GM23338 (cell line): ENCODE measurements around the gene GPR142. TPM values are rescaled to one million over a fixed set of nuclear protein-coding genes. Genes with fewer than 3 reads are reported as not detected.

Experiments used
- ATAC-seq: fragments of 200-7000 bp; cut with Tn5 transposase; 3 replicates; pipeline ENCODE4 v1.9.1; 2020
- DNase-seq: peaks from one replicate; pipeline ENCODE4 v3.0.0-alpha.2; 2015; ENCODE audit warnings: low spot score
- H2AFZ ChIP-seq: fragments of 200-600 bp; sonication (generic); 2 replicates; pipeline ENCODE4 v1.8.0; 2016; ENCODE audit warnings: antibody characterized with exemption, mild to moderate bottlenecking, moderate library complexity
- H3F3A ChIP-seq: fragments of 200-600 bp; sonication (generic); replicated peaks from 2 replicates; pipeline ENCODE4 v1.8.0; 2017; ENCODE audit warnings: antibody characterized with exemption, mixed run types, low read depth
- H3K27ac ChIP-seq: fragments of 200-600 bp; sonication (generic); 2 replicates; pipeline ENCODE4 v1.6.1; 2016; ENCODE audit warnings: low read depth
- H3K27me3 ChIP-seq: fragments of 200-600 bp; sonication (generic); 2 replicates; pipeline ENCODE4 v1.8.0; 2016; ENCODE audit warnings: mild to moderate bottlenecking, mixed run types, moderate library complexity; ENCODE audit not compliant: insufficient read depth
- H3K36me3 ChIP-seq: fragments of 200-600 bp; sonication (generic); 2 replicates; pipeline ENCODE4 v1.8.0; 2016; ENCODE audit warnings: mild to moderate bottlenecking; ENCODE audit not compliant: insufficient read depth
- H3K4me1 ChIP-seq: fragments of 200-600 bp; sonication (generic); 2 replicates; pipeline ENCODE4 v1.8.0; 2016; ENCODE audit warnings: mild to moderate bottlenecking, moderate library complexity; ENCODE audit not compliant: insufficient read depth
- H3K4me2 ChIP-seq: fragments of 200-600 bp; sonication (generic); 2 replicates; pipeline ENCODE4 v1.7.1; 2017; ENCODE audit warnings: mixed run types
- H3K4me3 ChIP-seq: fragments of 200-600 bp; sonication (generic); 2 replicates; pipeline ENCODE4 v1.6.1; 2016; ENCODE audit warnings: mixed run types
- H3K79me2 ChIP-seq: fragments of 200-600 bp; sonication (generic); replicated peaks from 2 replicates; pipeline ENCODE4 v1.8.0; 2017; ENCODE audit warnings: mild to moderate bottlenecking; ENCODE audit not compliant: insufficient read depth
- H3K9me2 ChIP-seq: fragments of 200-600 bp; sonication (generic); 2 replicates; pipeline ENCODE4 v1.8.0; 2017; ENCODE audit not compliant: insufficient read depth
- H4K20me1 ChIP-seq: fragments of 200-600 bp; sonication (generic); replicated peaks from 2 replicates; pipeline ENCODE4 v1.8.0; 2017; ENCODE audit warnings: mild to moderate bottlenecking; ENCODE audit not compliant: insufficient read depth
- H3K27ac Mint-ChIP-seq: 2 replicates; pipeline ENCODE4 v1.8.0; 2020; ENCODE audit warnings: inconsistent platforms, mild to moderate bottlenecking, moderate library complexity, mixed read lengths
- H3K27me3 Mint-ChIP-seq: 3 replicates; pipeline ENCODE4 v1.8.0; 2022; ENCODE audit warnings: low read depth, mild to moderate bottlenecking, moderate library complexity, mixed read lengths, inconsistent platforms; ENCODE audit not compliant: insufficient read depth, poor library complexity
- H3K36me3 Mint-ChIP-seq: 3 replicates; pipeline ENCODE4 v1.8.0; 2021; ENCODE audit warnings: low read depth, mild to moderate bottlenecking, inconsistent platforms, moderate library complexity, mixed read lengths
- H3K4me1 Mint-ChIP-seq: 3 replicates; pipeline ENCODE4 v1.8.0; 2020; ENCODE audit warnings: mild to moderate bottlenecking, inconsistent platforms, mixed read lengths
- H3K4me3 Mint-ChIP-seq: 3 replicates; pipeline ENCODE4 v1.8.0; 2021; ENCODE audit warnings: moderate library complexity, mild to moderate bottlenecking, inconsistent platforms, mixed read lengths
- H3K9me3 Mint-ChIP-seq: 3 replicates; pipeline ENCODE4 v1.8.0; 2020; ENCODE audit warnings: moderate library complexity, mild to moderate bottlenecking, inconsistent platforms, mixed read lengths
- CREB1 ChIP-seq: fragments of 250-450 bp; sonication (Bioruptor Pico); IDR thresholded peaks from 2 replicates; pipeline ENCODE4 v1.5.0; 2020; ENCODE audit warnings: low read depth, mild to moderate bottlenecking, moderate library complexity
- CTCF ChIP-seq, 2 experiments: fragments of 200-600 bp in 1 of 2; sonication (generic) in 1 of 2; conservative IDR thresholded peaks; 2 replicates each; pipeline versions ENCODE4 v1.5.1 to v1.6.1; 2016 to 2017; ENCODE audit warnings: antibody characterized with exemption in 2 of 2, low read depth in 2 of 2, mild to moderate bottlenecking in 2 of 2, moderate library complexity in 1 of 2
- EZH2 ChIP-seq: fragments of 200-600 bp; sonication (generic); IDR thresholded peaks from one replicate; pipeline ENCODE4 v1.8.0; 2017; ENCODE audit warnings: antibody characterized with exemption, mild to moderate bottlenecking, low read depth; ENCODE audit not compliant: unreplicated experiment
- JUNB ChIP-seq: IDR thresholded peaks from one replicate; pipeline ENCODE4 v1.6.1; 2016; ENCODE audit warnings: antibody characterized with exemption; ENCODE audit not compliant: unreplicated experiment
- POLR2AphosphoS5 ChIP-seq: IDR thresholded peaks from 2 replicates; pipeline ENCODE4 v1.6.1; 2016; ENCODE audit warnings: antibody characterized with exemption, low read depth
- STAT1 ChIP-seq: IDR thresholded peaks from one replicate; pipeline ENCODE4 v1.6.1; 2016; ENCODE audit warnings: antibody characterized with exemption; ENCODE audit not compliant: unreplicated experiment
- ZNF114 ChIP-seq: fragments of 250-450 bp; sonication (Bioruptor Pico); IDR thresholded peaks from 2 replicates; pipeline ENCODE4 v1.5.0; 2020; ENCODE audit warnings: mild to moderate bottlenecking, moderate library complexity
- ZNF462 ChIP-seq: fragments of 250-450 bp; sonication (Bioruptor Pico); IDR thresholded peaks from 2 replicates; pipeline ENCODE4 v1.5.0; 2020; ENCODE audit warnings: mild to moderate bottlenecking, moderate library complexity
- polyA plus RNA-seq: library from polyadenylated mRNA; unstranded; fragments of >200 nt; fragmentation: Nextera tagmentation; extraction: Ambion mirVana; gene quantifications from 2 replicates; pipeline ENCODE4 v1.2.1, GENCODE V29; 2016
- total RNA-seq: library from RNA; depleted of rRNA; stranded (reverse); fragments of >200 nt; shearing (Covaris generic); gene quantifications from 2 replicates; pipeline ENCODE4 v1.2.3, GENCODE V29; 2014

The GPR142 gene
- total and polyA plus RNA-seq, 2 experiments from 2014 or later: not detected

- Mint-ChIP-seq H3K36me3 (no peaks in the 10 kb centered on the region), H3K27me3 (peaks cover 25% of the 10 kb centered on the region), H3K4me1 (peaks cover under 1% of the 10 kb centered on the region; the same call in 1 of the 3 replicates), H3K9me3 (no peaks in the 10 kb centered on the region), H3K27ac (no peak overlapping the region), H3K4me3 (no peak overlapping the region)
- Histone ChIP-seq H3K4me1 (no peaks in the 10 kb centered on the region), H3K79me2 (no peaks in the 10 kb centered on the region), H3K27ac (no peak overlapping the region), H3K36me3 (no peaks in the 10 kb centered on the region), H2AFZ (no peak overlapping the region), H3F3A (no peaks in the 10 kb centered on the region), H3K4me2 (no peak overlapping the region), H3K9me2 (no peaks in the 10 kb centered on the region), H4K20me1 (no peaks in the 10 kb centered on the region), H3K27me3 (peaks cover 21% of the 10 kb centered on the region), H3K4me3 (no peak overlapping the region)
- TF ChIP-seq POLR2AphosphoS5: no peak
- TF ChIP-seq CTCF (conservative IDR thresholded peaks at IDR 0.05; ENCODE audit: low read depth in 2 of 2): no peak
- no peak for TF ChIP-seq EZH2
- TF ChIP-seq STAT1: no peak
- no peak for TF ChIP-seq ZNF114
- DNase-seq (no peak), ATAC-seq (no peak)
These were observed 19.7 kb upstream of the GPR142 start for GRCh38 chr17:74347646-74348045.

GRCh38 chr17:74349120-74349519 is 18.2 kb upstream of the GPR142 start:
- Histone ChIP-seq H3K9me2 (no peaks in the 10 kb centered on the region), H3K27me3 (peaks cover 35% of the 10 kb centered on the region), H4K20me1 (no peaks in the 10 kb centered on the region), H3K36me3 (no peaks in the 10 kb centered on the region), H3F3A (no peaks in the 10 kb centered on the region), H3K4me3 (no peak overlapping the region), H3K27ac (no peak overlapping the region), H3K4me1 (peaks cover 4% of the 10 kb centered on the region; the same call in 1 of the 2 replicates), H2AFZ (no peak overlapping the region), H3K4me2 (no peak overlapping the region), H3K79me2 (no peaks in the 10 kb centered on the region)
- Mint-ChIP-seq H3K36me3 (no peaks in the 10 kb centered on the region), H3K27ac (no peak overlapping the region), H3K27me3 (peaks cover 39% of the 10 kb centered on the region), H3K9me3 (no peaks in the 10 kb centered on the region), H3K4me1 (peaks cover 8% of the 10 kb centered on the region), H3K4me3 (no peak overlapping the region)
- no peak for DNase-seq
- ATAC-seq: no peak
- TF ChIP-seq CTCF (conservative IDR thresholded peaks at IDR 0.05; ENCODE audit: low read depth in 2 of 2) (no peak), ZNF462 (CRISPR knock-in tag) (no peak), ZNF114 (no peak), CREB1 (CRISPR knock-in tag) (no peak), JUNB (no peak), STAT1 (no peak)
